Fibroblast of lung (primary cell): ENCODE measurements around the gene GGPS1.

ENCODE experiments used
- EZH2 ChIP-seq: IDR thresholded peaks from 2 replicates; pipeline ENCODE4 v1.5.1; 2012; ENCODE audit warnings: low read length, control low read depth, mild to moderate bottlenecking; ENCODE audit errors: missing control alignments
- TF ChIP-seq, protein P1 (sequence below), 2 donors: IDR thresholded peaks in 1 of 2; conservative IDR thresholded peaks in 1 of 2; 1 replicate in 1 of 2; 2 replicates in 1 of 2; pipeline ENCODE4 v1.5.1; 2011 to 2012; ENCODE audit warnings: low read length in 2 of 2, control low read depth in 1 of 2, inconsistent platforms in 1 of 2, low read depth in 1 of 2, mild to moderate bottlenecking in 1 of 2

GRCh38 chr1:235391874-235392273, 63.5 kb downstream of the GGPS1 start:
- TF ChIP-seq, protein P1, sequence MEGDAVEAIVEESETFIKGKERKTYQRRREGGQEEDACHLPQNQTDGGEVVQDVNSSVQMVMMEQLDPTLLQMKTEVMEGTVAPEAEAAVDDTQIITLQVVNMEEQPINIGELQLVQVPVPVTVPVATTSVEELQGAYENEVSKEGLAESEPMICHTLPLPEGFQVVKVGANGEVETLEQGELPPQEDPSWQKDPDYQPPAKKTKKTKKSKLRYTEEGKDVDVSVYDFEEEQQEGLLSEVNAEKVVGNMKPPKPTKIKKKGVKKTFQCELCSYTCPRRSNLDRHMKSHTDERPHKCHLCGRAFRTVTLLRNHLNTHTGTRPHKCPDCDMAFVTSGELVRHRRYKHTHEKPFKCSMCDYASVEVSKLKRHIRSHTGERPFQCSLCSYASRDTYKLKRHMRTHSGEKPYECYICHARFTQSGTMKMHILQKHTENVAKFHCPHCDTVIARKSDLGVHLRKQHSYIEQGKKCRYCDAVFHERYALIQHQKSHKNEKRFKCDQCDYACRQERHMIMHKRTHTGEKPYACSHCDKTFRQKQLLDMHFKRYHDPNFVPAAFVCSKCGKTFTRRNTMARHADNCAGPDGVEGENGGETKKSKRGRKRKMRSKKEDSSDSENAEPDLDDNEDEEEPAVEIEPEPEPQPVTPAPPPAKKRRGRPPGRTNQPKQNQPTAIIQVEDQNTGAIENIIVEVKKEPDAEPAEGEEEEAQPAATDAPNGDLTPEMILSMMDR (conservative IDR thresholded peaks at IDR 0.05 in 1 of 2, IDR thresholded peaks at IDR 0.05 in 1 of 2; ENCODE audit: low read depth in 1 of 2, low read length in 2 of 2), result no peak
- no peak for TF ChIP-seq EZH2
